ENCODE measurements around the gene ZFAND2A. TPM values are rescaled to one million over a fixed set of nuclear protein-coding genes. Genes with fewer than 3 reads are reported as not detected.
"Not testable (repeated sequence)": the region's sequence is repeated elsewhere in the genome, so short reads cannot be mapped to it uniquely, and the experiment has no call there.

Gene ZFAND2A
- total RNA-seq, 6 experiments from 2014 or later, result 14.3 to 20.8 (median 18.0) TPM

- Mint-ChIP-seq H3K36me3 (ENCODE audit: low read depth) (no peaks in the 10 kb centered on the region), H3K27me3 (ENCODE audit: insufficient read depth) (peaks cover 2% of the 10 kb centered on the region), H3K4me3 (no peak overlapping the region), H3K4me1 (ENCODE audit: low read depth) (peaks cover 15% of the 10 kb centered on the region), H3K9me3 (no peaks in the 10 kb centered on the region), H3K27ac (no peak overlapping the region)
- no peak for DNase-seq
- TF ChIP-seq CTCF (IDR thresholded peaks at IDR 0.05), result no peak
Measured at GRCh38 chr7:1172666-1173523, 12.9 kb upstream of the ZFAND2A start.

DNA sequence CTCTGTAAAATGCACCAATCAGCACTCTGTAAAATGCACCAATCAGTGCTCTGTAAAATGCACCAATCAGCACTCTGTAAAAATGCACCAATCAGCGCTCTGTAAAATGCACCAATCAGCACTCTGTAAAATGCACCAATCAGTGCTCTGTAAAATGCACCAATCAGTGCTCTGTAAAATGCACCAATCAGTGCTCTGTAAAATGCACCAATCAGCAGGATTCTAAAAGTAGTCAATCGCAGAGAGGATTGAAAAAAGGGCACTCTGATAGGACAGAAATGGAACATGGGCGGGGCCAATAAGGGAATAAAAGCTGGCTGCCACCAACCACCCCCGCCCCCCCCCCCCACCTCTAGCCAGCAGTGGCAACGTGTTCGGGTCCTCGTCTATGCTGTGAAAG, 11.5 kb upstream of the ZFAND2A start:
- peak; percentile 17 for DNase-seq
- H3K27ac Mint-ChIP-seq; H3K4me3 Mint-ChIP-seq; H3K36me3 Mint-ChIP-seq (ENCODE audit: low read depth); H3K27me3 Mint-ChIP-seq (ENCODE audit: insufficient read depth); H3K9me3 Mint-ChIP-seq; H3K4me1 Mint-ChIP-seq (ENCODE audit: low read depth): not testable (repeated sequence)

- Mint-ChIP-seq H3K4me3 (no peak overlapping the region), H3K27me3 (ENCODE audit: insufficient read depth) (peaks cover 2% of the 10 kb centered on the region), H3K36me3 (ENCODE audit: low read depth) (no peaks in the 10 kb centered on the region), H3K27ac (no peak overlapping the region), H3K9me3 (no peaks in the 10 kb centered on the region), H3K4me1 (ENCODE audit: low read depth) (peaks cover 2% of the 10 kb centered on the region)
- TF ChIP-seq CTCF (IDR thresholded peaks at IDR 0.05), result no peak
- no peak for DNase-seq
Measured at GRCh38 chr7:1170741-1171501, 10.9 kb upstream of the ZFAND2A start.

- H3K9me3 Mint-ChIP-seq, result no peaks in the 10 kb centered on the region
- H3K36me3 Mint-ChIP-seq (ENCODE audit: low read depth), result no peaks in the 10 kb centered on the region
- H3K27me3 Mint-ChIP-seq (ENCODE audit: insufficient read depth), result peaks cover 3% of the 10 kb centered on the region
- TF ChIP-seq CTCF (IDR thresholded peaks at IDR 0.05), result peak; percentile 74
- no peak overlapping the region for H3K4me3 Mint-ChIP-seq
- no peak overlapping the region for H3K27ac Mint-ChIP-seq
- H3K4me1 Mint-ChIP-seq (ENCODE audit: low read depth), result no peaks in the 10 kb centered on the region
- no peak for DNase-seq
Measured at GRCh38 chr7:1169409-1170368, 9.7 kb upstream of the ZFAND2A start.

GRCh38 chr7:1168422-1168821, 8.4 kb upstream of the ZFAND2A start:
- Mint-ChIP-seq H3K4me3 (no peak overlapping the region), H3K36me3 (ENCODE audit: low read depth) (0 out of 2 replicates have a peak, but pooled peaks cover 6% of the 10 kb centered on the region), H3K27ac (no peak overlapping the region), H3K27me3 (ENCODE audit: insufficient read depth) (peaks cover 3% of the 10 kb centered on the region), H3K9me3 (no peaks in the 10 kb centered on the region), H3K4me1 (ENCODE audit: low read depth) (no peaks in the 10 kb centered on the region)
- no peak for TF ChIP-seq CTCF (IDR thresholded peaks at IDR 0.05)
- DNase-seq, result no peak

Measured in HFFc6 (cell line).